ENCODE results near the gene YRDC.

Gene YRDC, protein sequence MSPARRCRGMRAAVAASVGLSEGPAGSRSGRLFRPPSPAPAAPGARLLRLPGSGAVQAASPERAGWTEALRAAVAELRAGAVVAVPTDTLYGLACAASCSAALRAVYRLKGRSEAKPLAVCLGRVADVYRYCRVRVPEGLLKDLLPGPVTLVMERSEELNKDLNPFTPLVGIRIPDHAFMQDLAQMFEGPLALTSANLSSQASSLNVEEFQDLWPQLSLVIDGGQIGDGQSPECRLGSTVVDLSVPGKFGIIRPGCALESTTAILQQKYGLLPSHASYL

DNA sequence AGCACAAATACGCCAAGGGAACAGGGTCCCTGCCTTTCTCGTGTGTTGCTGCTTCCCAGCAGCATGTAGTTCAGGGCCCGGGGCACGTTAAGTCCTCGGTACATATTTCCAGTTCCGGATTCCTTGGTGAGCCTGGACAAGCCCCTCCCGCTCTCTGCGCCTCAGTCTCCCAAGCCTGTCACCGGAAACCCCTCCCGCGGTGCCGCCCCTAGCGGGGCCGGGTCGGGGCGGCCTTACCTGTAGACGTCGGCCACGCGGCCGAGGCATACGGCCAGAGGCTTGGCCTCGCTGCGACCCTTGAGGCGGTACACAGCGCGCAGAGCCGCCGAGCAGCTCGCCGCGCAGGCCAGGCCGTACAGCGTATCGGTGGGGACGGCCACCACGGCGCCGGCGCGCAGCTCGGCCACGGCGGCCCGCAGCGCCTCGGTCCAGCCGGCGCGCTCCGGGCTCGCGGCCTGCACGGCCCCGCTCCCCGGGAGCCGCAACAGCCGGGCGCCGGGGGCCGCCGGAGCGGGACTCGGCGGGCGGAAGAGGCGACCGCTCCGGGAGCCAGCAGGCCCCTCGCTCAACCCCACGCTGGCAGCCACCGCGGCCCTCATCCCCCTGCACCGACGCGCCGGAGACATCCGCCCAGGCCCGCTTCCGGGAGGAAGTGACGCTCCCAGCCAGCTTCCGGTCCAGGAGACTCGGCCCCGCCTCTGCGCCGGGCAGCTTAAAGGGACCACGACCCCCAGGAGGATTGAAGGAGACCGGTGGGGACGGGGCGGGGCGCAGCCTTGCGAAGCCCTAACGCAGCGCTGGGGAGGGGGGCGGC is at the start of gene YRDC, which contains the start of gene C1orf122:
TSS of gene YRDC (minus strand) at position 654 of the 814 bp plus-strand sequence. CDS start at position 626, 28 bp downstream.
TSS of gene C1orf122 (plus strand) at position 236 of the 814 bp plus-strand sequence. CDS start 615 bp downstream, outside the sequence.
- DNase-seq = peak; percentile 95 to 96

DNA sequence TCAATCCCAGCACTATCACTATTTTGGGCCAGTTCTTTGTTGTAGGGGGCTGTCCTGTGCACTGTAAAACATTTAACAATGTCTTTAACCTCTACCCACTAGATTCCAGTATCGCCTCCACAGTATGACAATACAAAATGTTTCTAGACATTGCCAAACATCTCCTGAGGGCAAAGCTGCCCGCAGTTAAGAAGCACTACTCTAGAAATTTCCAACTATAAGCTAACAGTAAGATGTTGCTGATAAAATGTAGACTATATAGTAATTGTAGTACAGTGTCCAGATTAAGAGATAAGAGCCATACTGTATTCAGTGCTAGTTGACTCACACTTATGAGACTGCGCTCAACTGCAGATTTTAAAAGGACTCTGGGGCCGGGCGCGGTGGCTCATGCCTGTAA is 46.4 kb upstream of the YRDC start:
- DNase-seq = no peak

DNA sequence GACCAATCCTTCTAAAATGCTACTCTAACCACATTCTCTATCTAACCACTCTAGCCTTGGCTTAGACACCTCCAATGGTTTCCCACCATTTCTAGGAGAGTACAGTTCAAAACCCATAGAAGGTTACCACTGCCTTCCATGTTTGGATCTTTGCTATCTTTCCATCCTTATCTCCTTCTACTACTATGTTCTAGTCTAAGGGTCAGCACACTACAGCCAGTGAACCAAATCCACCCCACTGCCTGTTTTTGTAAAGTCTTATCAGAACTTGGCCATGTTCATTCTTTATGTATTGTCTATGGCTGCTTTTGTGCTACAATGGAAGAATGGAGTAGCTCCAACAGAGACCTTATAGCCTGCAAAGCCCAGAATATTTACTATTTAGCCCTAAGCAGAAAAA is 45.1 kb upstream of the YRDC start:
- no peak for DNase-seq

DNA sequence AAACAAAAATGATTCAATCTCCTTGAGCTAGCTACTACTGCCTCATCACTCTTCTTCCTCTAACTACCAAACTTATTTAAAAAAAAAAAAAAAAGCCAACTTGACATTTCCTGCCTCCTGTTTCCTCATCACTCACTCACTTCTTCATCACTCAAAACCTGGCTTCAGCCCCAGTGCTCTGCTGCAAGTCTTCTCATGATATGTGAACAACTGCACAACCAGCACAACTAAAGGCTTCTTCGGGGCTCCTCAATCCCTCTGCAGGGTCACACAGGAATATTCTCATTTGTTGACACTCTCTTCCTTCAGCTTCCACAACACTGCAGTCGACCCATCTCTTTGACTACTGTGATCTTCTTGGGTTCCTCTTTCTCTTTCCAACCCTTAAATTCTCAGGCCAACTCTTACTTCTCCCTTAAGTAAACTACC is 43.8 kb upstream of the YRDC start:
- DNase-seq = no peak

DNA sequence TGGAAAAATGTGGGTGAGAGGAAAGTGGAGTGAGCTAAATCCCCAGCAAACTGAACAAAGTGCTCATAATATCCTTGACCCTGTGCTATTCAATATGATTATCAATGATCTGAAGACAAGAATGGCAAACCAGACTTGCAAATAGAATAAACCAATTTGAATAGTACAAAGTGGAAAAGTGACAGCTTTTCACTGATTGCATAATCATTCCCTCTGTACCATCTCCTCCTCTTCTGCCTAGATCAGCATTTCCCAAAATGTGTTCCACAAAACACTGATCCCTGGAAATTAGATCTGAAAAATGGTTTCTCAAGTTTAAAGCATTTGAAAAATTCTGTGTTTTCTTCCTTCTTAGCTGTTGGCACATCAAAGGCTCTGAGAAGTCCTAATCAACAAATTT is 43.3 kb upstream of the YRDC start:
- no peak for DNase-seq

DNA sequence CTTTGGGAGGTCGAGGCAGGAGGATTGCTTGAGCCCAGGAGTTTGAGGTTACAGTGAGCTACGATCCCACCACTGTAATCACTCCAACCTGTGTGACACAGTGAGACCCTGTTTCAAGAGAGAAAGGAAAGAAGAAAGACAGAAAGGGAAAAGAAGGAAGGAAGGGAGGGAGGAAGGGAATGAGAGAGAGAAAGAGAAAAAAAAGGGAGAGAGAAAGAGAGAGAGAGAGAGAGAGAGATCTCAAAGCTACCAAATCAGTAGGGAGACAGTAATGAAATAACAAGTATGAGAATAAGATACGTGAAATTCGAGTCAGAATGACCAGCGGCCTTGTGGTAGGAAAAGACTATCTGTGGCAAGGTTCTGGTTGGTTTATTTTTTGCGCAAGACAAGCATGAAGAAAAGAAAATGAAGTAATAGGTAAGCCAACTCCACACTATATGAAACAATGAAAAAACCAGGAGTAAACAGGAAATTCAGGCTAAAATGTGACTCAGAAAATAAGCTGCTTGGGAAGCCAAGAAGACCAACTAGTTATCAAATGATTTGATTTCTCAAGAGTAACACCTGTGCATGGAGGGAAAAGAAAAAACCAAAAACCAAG is 42.4 kb upstream of the YRDC start:
- no peak for DNase-seq

DNA sequence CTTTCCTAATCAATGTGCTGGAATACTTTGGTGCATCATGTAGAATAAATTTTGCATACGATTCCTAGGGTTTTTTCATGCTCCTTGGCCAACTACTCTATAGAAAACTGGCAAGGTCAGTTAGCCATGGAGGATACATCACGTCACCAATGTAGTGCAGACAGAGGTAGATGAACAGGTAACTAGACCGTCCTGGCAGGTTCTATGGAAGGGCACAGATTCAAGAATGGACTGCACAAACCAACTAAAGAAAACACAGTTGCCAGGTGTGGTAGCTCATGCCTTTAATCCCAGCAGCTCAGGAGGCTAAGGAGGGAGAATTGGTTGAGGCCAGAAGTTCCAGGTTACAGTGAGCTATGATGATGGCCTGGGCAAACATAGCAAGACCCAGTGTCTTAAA is 41.5 kb upstream of the YRDC start:
- DNase-seq = no peak

DNA sequence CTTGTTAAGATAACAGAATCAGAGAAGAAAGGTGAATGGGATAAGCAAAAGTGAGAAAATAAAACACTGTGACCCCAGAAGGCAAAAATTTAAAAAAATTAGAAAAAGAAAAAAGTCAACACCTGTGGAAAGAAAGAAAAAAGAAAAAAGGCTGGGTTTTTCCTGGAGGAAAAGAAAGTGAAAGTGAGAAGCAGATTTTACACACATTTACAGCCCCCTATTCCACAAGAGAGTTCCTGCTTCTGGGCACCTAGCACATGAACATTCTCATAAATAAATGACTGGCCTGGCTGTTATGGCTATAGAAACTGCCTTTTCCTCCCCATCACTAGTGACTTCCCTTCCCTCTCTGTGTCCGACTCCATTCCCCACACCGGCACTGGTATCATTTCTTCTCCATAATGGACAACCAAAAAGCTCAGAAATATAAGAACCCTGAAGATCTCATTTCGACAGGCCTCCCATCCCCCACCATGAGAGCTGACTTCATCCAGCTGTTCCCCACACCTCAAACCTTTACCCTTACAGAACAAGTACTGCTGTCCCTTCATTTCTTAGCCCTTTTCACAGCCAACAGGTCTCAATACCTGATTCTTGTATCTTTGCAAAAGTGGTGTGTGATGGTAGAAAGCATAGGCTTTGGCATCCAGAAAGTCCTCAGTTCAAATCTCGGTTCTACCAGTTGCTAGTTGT is 38.8 kb upstream of the YRDC start:
- no peak for DNase-seq

DNA sequence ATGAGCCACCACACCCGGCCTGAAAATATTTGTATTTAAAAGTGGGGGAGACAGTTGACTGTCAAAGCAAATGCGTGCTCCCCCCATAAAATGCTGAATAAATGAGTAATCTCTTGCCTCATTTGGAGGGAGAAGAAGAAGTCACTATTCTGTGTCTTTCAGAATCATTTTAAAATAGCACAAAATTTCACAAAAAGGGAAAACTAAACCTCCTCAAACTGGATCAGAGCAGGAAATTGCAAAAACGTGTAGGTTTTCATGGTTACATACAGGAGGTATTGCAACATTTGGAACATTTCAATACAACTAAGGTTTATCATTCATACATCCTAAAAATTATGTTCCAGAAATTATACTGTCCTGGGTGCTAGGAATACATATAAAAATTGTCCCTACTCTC is 37.8 kb upstream of the YRDC start:
- no peak for DNase-seq

DNA sequence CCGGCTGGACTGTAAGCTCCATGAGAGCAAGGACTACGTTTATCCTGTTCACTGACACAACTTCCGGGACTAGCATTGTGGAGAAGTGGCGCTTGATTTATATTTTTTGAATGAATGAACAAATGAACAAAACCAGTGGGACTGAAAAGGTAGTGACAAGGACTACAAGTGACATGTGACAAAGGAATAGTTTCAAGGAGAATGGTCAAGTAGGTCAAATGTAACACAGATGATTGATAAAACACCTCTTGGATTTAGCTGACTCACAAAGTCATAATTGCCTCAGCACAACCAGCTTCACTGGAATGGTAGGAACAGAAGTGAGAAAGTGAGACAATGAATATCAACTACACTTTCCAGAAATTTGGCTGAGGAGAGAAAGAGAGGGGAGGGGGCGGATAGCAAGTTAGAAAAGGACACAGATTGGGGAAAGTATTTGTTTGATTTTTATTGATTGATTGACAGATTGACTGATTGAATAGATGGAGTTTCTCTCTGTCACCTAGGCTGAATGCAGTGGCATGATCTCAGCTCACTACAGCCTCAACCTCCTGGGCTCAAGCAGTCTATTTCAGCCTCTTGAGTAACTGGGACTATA is 37.1 kb upstream of the YRDC start:
- no peak for DNase-seq

DNA sequence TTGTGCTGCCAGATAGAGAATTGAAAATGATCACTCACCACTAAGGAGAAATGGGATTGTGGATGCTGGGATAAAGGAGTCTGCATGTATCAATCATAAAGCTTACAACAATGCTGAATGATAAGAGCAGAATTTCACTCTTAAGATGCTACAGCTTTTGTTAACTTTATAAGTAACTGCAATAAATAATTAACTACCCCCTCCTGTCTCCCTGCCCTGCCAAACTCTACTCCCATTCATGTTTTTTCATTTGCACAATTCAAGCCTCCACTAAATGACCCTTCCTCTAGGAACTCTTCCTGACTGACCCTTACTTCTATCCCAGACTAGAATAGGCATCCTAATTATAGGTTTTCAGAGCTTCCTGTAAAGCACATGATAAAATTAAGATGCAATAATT is 36.5 kb upstream of the YRDC start:
- no peak for DNase-seq

DNA sequence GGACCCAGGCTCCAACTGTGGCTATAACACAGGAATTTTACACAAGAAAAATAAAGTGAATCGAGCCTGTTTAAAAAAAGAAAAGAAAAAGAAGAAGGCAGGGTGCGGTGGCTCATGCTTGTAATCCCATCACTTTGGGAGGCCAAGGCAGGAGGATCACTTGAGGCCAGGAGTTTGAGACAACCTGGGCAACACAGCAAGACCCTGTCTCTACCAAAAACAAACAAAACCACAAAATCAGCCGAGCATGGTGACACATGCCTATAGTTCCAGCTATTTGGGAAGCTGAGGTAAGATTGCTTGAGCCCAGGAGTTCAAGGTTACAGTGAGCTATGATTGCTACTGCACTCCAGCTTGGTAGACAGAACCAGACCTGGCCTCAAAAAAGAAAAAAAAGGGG is 33.6 kb upstream of the YRDC start:
- no peak for DNase-seq

DNA sequence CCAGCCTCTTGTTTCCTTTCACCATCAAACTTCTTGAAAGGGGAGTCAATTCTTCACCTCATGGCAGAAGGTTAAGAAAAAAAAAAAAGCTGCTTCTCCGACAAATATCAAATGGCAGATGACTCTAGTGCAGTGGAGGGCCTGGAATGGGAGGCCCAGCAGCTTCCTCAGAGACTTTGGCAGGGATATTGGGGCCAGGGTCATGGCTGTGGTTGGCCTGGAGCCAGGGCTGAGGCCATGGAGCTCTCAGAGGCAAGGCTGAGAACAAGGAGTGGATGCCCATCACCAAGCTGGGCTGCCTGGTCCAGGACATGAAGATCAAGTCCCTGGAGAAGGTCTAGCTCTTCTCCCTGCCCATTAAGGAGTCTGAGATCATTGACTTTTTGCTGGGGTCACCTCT is 32.7 kb upstream of the YRDC start:
- no peak for DNase-seq

DNA sequence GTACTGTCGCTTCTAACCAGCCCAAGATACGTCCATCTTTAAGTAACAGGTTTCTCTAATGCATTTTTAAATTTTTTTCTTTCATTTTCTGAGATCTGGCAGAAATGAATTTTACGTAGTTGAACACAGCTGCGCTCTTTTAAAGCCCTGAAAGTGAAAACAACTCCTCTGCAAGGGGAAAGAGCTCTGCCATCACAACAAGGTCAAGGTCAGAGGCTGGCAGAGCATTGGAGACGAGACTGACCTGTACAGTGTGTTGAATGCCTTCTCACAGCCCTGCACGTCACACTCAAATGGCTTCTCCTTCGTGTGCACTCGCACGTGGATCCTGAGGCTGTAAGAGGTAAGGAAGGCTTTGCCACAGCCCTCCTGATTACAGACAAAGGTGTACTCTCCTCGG is 31.7 kb upstream of the YRDC start:
- DNase-seq = no peak

DNA sequence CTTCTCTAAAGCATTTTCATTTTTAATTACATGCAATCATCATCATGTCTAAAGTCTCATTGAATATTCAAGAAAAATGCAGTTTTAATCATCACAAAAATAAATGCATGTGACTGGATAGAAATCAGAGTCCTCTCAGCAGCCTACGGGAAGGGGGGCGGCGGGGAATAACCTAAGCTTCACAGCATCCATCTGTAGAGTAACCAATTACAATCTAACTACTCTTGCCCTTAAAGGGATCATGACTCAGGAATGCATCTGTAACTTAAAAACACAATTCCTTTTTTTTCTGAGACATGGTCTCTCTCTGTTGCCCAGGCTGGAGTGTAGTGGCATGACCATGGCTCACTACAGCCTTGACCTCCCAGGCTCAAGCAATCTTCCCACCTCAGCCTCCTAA is 28.8 kb upstream of the YRDC start:
- DNase-seq = no peak

DNA sequence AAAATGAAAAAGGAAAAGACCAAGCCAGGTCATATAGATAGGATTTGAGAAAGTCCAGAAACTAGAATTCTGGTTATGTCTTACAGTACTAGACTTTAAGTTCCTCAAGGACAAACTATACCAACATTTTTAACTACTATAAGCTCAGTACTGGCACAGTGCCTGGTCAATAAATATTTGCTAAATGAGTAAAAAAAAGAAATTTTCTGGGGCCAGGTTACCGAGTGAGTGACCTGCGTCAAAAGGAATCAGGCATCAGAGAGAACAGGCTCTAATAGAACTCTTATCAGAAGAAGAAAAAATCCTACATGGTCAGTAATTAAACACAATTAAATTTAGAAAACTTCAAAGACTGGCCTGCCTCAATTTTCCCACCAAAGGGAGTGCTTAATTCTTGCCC is 23.8 kb upstream of the YRDC start:
- no peak for DNase-seq

DNA sequence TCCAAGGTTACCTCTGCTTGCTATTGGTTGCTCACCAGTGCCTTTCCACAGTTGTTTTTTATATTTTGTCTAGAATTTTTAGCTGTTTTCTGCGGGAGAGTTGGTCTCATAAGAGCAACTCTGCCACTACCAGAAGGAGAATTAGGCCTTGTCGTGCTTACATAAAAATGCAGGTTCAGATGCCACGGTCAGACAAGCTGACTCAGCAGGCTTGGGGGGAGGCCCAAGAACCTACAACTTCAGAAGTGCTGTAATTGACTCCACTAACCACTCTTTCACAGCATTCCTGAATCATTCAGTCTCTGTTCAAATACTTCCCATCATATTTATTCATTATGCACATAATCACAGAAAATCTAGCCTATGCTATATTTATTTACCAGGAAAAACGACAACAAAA is 23.1 kb upstream of the YRDC start:
- no peak for DNase-seq

DNA sequence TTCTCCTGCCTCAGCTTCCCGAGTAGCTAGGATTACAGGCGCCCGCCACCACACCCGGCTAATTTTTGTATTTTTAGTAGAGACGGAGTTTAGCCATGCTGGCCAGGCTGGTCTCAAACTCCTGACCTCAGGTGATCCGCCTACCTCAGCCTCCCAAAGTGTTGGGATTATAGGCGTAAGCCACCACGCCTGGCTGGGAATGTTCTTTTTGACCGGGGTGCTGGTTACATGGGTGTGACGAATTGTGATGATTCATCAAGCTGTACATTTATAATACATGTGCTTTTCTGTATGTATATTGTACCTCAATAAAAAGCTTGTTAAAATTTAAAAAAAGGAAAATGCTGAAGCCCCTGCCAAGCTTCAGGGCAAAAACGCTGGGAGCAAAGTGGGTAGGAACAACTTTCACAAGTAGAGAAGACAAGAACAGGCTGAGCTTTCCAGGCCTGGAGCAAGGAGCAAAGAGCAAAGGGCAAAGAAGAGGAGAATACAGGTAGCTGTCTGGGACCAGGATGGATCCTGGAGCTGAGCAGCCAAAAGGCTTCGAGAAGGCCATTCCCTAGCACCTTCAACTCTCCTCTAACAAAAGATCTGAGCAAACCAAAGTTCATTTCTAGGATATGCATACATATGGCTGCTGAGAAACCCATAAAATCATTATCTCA is 20.5 kb upstream of the YRDC start:
- DNase-seq = no peak

DNA sequence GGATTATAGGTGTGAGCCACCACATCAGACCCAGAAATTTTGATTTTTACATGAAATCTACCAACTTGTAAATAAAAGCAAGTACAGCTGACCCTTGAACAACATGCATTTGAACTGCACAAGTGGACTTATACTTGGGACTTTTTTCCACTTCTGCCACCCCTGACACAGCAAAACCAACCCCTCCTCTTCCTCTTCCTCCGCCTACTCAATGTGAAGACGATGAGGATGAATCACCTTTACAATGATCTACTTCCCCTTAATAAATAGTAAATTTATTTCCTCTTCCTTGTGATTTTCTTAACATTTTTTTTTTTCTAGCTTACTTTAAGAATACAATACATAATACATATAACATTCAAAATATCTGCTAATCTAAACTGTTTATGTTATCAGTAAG is 17.5 kb upstream of the YRDC start:
- no peak for DNase-seq

DNA sequence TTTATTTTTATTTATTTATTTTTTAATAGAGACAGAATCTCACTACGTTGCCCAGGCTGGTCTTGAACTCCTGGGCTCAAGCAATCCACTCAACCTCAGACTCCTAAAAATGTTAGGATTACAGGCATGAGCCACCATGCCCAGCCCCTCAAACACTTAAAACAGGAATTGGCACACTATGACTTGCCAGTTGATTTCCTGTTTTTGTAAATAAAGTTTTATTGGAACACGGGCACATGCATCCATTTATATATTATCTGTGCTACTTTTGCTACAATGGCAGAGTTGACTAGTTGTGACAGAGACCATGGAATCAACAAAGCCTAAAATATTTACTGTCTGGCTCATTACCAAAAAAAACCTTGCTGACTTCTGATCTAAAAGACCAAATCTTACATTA is 16.0 kb upstream of the YRDC start:
- no peak for DNase-seq

DNA sequence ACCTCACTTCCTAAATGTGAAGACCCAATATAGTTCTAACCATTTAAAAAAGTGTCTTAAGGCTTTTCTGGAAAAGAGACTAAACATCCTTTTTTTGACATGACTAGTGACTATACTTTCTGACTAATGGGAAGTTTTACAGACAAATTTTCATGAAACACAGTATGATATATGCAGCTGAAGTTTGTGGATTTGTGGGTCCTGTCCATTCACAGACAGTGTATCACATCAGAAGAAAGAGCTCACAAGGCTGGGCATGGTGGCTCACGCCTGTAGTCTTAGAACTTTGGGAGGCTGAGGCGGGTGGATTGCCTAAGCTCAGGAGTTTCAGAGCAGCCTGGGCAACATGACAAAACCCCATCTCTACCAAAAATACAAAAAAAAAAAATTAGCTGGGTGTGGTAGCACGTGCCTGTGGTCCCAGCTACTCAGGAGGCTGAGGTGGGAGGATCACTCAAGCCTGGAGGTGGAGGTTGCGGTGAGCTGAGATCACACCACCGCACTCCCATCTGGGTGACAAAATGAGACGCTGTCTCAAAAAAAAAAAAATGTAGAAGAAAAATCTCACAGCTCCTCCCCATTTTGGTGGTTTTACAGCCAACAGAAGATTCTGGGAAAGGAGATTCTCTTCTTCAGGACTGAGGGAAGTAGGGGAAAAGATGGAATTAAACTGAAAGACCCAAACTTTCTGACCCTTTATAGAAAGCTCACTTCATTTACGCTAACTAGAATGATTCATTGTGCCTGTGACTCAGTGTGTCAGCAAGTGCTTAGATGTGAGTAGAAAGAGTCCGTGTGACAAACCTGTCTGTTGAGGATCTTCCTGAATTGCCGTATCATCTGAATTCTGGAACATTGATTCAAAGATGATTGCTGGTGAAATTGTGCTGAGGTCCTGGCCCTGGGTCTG is 15.2 kb upstream of the YRDC start:
- DNase-seq = peak in 1 of 2 experiments; percentile 22

Measured in activated CD4-positive, alpha-beta T cell treated with anti-CD3 and anti-CD28 coated beads, Interleukin-2, amount 50 U/mL, for 48 hours (primary cell).